ENCODE data around the gene NDUFS2. TPM values are rescaled to one million over a fixed set of nuclear protein-coding genes. Genes with fewer than 3 reads are reported as not detected.

The NDUFS2 gene
- total RNA-seq, 1 donor from 2014 or later, result 66.3 TPM

DNA sequence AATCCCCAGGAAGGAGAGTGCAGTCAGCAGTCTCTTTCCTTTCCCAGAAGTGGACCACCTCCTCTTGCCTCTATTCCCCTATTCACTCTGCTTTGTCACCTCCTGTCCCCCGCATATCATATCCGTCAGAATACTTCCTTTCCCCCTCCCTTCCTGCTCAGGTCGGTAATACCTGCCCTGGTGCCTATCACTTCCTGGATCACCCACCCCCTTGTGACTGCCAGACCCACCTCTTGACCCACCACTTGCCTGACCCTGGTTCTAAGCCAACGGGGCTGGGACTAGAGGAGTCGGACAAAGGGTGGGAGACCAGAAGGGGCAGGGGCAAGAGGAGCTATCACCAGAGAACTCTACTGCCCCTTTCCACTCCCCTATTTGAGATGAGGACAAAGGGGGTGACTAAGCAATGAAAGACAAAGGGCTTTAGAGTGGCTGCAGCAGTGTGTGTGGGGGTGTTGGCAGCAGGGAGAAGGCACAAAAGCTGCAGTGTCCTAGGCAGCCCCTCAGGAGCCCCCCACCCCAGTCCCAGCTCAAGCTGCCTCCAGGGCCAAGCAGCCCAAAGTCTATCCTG is 1.7 kb upstream of the NDUFS2 start:
- H3K36me3 ChIP-seq, result peaks cover 21% of the 10 kb centered on the region
- peaks cover 92% of the 10 kb centered on the region for H3K4me1 ChIP-seq
- no peaks in the 10 kb centered on the region for H3K27me3 ChIP-seq (ENCODE audit: low read depth)
- TF ChIP-seq CTCF (IDR thresholded peaks at IDR 0.05), result no peak
- H3K9me3 ChIP-seq, result no peaks in the 10 kb centered on the region
- peak overlapping the region; percentile 95 for H3K4me3 ChIP-seq
- ATAC-seq (no peak), DNase-seq (no peak)
- H3K27ac ChIP-seq, result peak overlapping the region; percentile 93
- intact Hi-C loops (cut with DNase I), result no loop called here

DNA sequence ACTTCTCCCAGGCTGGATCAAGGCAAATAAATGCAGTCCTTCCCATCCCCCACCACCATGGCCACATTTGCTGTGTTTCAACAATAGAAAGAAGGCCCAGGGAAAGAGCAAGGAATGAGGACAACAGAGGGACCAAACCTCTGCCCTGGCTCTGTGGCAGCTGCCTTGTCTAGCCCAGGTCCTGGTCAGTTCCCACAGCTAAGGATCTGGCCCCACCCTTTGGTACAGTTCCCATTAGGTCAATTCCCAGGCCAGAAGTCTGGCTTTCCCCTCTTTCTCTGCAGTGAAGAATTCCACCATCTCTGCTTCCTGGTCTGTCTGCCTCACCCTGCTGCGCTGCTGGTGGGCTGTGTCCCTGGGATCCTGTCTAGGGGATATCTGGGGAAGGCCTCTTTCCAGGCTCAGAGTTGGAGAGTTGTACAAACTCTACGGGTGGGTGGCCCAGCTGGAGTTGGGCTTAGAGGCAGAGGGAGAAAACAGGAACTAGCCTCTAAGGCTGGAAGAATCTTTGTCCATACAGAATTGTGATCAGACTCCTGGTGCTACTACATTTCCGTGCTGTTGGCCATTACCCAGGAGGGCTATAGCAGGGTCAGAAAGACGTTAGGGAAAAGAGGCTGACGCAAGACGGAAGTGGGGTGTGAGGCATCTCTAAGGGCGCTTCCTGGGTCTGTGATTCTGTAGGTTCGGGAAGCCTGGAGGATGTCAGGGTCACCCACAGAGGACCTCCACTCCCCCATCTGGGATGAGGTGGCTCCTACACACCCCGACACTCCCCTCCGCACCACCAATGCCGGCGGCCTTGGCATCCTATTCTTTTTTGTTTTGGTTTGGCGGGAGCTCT is 953 bp upstream of the NDUFS2 start:
- intact Hi-C loops (cut with DNase I), result no loop called here
- DNase-seq, result no peak
- Histone ChIP-seq H3K4me3 (peak overlapping the region; percentile 95), H3K9me3 (no peaks in the 10 kb centered on the region), H3K27ac (peak overlapping the region; percentile 93), H3K36me3 (peaks cover 28% of the 10 kb centered on the region), H3K4me1 (peaks cover 94% of the 10 kb centered on the region), H3K27me3 (ENCODE audit: low read depth) (no peaks in the 10 kb centered on the region)
- peak; percentile 35 to 48 for ATAC-seq
- TF ChIP-seq CTCF (IDR thresholded peaks at IDR 0.05), result no peak

DNA sequence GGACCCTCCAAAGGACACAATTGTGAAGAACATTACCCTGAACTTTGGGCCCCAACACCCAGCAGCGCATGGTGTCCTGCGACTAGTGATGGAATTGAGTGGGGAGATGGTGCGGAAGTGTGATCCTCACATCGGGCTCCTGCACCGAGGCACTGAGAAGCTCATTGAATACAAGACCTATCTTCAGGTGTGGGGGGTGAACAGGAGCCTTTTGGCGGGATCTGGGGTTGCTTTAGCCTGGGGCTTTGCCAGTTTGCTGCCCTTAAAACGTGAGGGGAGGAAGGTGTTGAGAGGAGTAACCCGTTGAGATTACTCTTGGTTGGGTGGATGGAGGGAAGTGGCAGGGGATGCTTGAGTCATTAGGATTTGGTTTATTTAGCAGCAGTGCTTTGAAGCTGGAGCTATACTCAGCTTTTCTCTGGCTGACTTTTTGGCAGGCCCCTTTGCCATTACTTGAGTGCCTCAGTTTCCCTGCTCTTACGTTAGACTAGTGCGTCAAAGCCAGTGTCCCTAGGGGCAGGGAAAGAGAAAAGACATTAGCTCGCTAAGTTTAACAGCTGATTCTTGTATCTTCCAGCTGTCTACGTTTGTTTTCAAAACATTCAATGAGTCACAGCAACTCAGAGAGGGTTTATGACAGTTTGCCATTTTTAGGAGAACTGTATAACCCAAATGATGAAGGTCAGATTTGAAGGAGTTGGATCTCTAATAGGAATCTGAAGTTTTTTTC is 4.4 kb downstream of the NDUFS2 start:
- DNase-seq, result no peak
- Histone ChIP-seq H3K36me3 (peaks cover 80% of the 10 kb centered on the region), H3K27me3 (ENCODE audit: low read depth) (no peaks in the 10 kb centered on the region), H3K27ac (peak overlapping the region; percentile 63), H3K4me1 (peaks cover 73% of the 10 kb centered on the region), H3K4me3 (no peak overlapping the region), H3K9me3 (no peaks in the 10 kb centered on the region)
- no peak for TF ChIP-seq CTCF (IDR thresholded peaks at IDR 0.05)
- ATAC-seq, result no peak
- intact Hi-C loops (cut with DNase I), result no loop called here

DNA sequence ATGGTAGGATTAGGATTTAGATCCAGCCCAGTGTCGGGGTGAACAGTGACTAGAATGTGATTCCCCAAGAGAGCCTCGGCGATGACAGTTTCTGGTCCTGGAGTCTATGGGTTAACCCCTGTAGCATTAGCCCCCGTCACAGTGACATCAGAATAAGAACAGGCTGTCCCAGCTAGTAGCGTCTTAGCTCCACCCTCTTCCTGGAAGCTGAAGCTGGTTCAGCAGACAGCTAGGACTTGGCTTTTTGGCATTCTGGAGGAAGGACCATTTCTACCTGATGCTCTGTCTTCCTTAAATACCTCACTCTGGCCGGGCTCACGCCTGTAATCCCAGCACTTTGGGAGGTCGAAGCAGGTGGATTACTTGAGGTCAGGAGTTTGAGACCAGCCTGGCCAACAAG is 5.0 kb downstream of the NDUFS2 start:
- ATAC-seq (peak; percentile 34 to 59), DNase-seq (no peak)
- no peaks in the 10 kb centered on the region for H3K9me3 ChIP-seq
- intact Hi-C loops (cut with DNase I), result no loop called here
- H3K36me3 ChIP-seq, result peaks cover 86% of the 10 kb centered on the region
- H3K4me3 ChIP-seq, result no peak overlapping the region
- TF ChIP-seq CTCF (IDR thresholded peaks at IDR 0.05), result no peak
- no peaks in the 10 kb centered on the region for H3K27me3 ChIP-seq (ENCODE audit: low read depth)
- peak overlapping the region; percentile 63 for H3K27ac ChIP-seq
- peaks cover 68% of the 10 kb centered on the region for H3K4me1 ChIP-seq

DNA sequence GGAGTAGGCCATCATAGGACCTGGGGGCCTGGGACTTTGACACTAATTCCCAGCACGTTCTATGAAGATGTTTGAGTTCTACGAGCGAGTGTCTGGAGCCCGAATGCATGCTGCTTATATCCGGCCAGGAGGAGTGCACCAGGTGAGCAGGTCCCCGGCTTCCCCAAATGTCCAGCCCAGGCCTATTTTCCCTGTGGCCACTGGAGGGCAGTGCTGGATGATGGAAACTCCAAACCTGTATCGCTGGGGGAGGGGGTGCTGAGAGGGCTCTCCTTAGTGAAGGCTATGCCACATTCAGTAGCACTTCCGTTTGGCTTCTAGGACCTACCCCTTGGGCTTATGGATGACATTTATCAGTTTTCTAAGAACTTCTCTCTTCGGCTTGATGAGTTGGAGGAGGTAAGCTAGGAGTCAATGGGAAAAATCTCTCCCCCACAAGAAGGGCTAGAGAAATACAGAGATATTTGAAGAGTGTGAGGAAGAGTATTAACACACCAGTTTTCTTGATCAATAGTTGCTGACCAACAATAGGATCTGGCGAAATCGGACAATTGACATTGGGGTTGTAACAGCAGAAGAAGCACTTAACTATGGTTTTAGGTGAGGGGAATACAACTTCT is 7.7 kb downstream of the NDUFS2 start:
- peaks cover 46% of the 10 kb centered on the region for H3K4me1 ChIP-seq
- peak; percentile 93 for TF ChIP-seq CTCF (IDR thresholded peaks at IDR 0.05)
- no peak overlapping the region for H3K4me3 ChIP-seq
- ATAC-seq (peak; percentile 90 to 91), DNase-seq (peak; percentile 88)
- no peaks in the 10 kb centered on the region for H3K27me3 ChIP-seq (ENCODE audit: low read depth)
- intact Hi-C loops (cut with DNase I), result no loop called here
- H3K36me3 ChIP-seq, result peaks cover 97% of the 10 kb centered on the region
- H3K9me3 ChIP-seq, result no peaks in the 10 kb centered on the region
- H3K27ac ChIP-seq, result peak overlapping the region; percentile 14
